WI38 (cell line): ENCODE results near the gene ZMAT2.
"Not testable (repeated sequence)": the region's sequence is repeated elsewhere in the genome, so short reads cannot be mapped to it uniquely, and the experiment has no call there.

ENCODE experiments used
- H3K4me3 ChIP-seq: 2 replicates; pipeline ENCODE4 v1.5.1; 2011; ENCODE audit warnings: low read depth, mild to moderate bottlenecking, control low read depth, low read length
- TF ChIP-seq, protein P1 (sequence below): IDR thresholded peaks from 2 replicates; pipeline ENCODE4 v1.5.1; 2012; ENCODE audit warnings: low read depth, mild to moderate bottlenecking, control low read depth, low read length

ZMAT2 gene

DNA sequence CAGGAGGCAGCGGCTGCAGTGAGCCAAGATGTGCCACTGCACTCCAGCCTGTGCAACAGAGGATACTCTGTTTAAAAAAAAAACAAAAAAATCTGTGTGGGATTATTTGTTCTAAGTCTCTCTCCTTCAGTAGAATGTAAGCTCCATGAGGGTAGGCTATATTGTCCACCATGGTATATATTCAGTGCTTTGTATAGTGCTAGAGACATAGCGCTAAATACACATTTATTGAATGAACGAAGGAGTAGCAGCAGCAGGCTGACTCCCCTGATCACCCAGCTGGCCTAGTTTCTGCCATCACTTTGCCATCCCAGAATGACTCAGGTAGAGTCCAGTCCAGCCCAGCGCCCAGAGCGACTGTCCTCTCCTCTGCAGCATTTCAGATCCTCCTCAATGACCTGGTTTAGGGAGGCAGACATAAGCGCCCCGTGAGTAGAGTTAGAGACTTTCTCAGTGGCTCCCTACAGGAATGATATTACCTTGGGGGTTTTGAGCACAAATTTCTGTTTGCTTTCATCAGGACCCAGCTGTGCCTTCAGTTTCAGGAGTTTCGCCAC is 9.8 kb upstream of the ZMAT2 start:
- TF ChIP-seq, protein P1, sequence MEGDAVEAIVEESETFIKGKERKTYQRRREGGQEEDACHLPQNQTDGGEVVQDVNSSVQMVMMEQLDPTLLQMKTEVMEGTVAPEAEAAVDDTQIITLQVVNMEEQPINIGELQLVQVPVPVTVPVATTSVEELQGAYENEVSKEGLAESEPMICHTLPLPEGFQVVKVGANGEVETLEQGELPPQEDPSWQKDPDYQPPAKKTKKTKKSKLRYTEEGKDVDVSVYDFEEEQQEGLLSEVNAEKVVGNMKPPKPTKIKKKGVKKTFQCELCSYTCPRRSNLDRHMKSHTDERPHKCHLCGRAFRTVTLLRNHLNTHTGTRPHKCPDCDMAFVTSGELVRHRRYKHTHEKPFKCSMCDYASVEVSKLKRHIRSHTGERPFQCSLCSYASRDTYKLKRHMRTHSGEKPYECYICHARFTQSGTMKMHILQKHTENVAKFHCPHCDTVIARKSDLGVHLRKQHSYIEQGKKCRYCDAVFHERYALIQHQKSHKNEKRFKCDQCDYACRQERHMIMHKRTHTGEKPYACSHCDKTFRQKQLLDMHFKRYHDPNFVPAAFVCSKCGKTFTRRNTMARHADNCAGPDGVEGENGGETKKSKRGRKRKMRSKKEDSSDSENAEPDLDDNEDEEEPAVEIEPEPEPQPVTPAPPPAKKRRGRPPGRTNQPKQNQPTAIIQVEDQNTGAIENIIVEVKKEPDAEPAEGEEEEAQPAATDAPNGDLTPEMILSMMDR: no peak
- peak overlapping the region; percentile 95 for H3K4me3 ChIP-seq

DNA sequence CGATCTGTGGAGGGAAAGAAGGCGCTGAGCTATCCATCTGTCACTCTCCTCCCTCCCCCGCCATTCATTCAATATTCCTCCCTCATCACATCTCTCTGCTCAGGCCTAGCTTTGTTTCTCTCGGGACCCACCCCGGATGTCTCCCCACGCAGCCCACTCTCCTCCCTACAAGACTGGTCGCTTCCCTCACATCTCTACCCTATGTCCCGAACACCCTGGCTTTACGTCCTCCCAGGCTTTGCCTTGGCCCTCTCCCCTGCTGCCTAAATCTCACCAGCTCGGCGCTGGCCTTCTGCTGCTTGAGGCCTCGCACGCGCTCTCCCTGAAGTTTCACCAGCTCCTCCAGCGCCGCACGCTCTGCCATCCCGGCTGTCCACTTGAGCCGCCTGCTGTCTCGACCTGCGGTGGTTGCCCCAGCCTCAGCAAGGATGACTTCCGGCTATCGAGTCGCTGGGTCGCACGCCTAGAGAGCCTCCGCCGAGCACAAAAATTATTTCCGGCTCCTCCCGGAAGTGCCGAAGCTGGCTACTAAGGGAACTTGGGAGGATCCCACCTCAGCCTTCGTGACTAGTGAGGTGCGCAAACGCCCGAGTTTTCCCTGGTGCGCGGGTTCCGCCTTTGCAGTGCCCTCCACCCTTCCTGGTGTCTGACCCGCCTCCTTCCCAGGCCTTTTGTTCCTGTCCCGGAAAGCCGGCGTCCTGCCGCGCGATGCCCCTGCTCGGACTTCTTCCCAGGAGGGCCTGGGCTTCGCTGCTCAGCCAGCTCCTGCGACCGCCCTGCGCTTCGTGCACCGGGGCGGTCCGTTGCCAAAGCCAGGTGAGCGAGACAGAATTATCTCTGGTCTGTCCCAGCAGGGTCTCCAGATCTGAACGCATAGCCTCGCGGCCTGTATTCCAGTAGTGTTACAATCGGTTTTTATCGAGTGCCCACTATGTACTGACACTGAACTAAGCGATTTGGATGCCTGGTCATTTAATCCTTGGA is 9.0 kb upstream of the ZMAT2 start, which contains the start of the genes HARS1 and HARS2:
Gene HARS1, minus strand, starts transcription at position 430 of the 984 bp plus-strand sequence. Its CDS starts 66 bp downstream, at position 364.
Gene HARS2, plus strand, starts transcription at position 515 of the 984 bp plus-strand sequence. Its CDS starts 194 bp downstream, at position 709.
- peak within 1 kb of the TSS; percentile 95 for H3K4me3 ChIP-seq
- TF ChIP-seq, protein P1: no peak

DNA sequence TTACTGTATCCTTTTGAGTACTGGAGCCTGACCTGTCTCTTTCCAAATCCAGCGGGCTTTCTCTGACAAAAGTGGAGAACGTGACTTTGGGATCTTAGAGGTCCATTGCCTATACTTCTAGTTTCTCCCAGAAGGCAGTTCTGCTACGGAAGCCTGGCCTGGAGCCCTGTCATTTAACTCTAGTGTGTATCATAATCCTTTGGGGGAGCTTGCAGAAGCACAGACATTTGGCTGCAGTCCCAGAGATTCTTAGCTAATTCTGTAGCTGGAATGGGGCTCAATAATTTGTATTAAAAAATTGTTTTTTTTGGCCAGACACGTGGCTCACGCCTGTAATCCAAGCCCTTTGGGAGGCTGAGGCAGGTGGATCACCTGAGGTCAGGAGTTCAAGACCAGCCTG is 6.0 kb upstream of the ZMAT2 start:
- TF ChIP-seq, protein P1: no peak
- H3K4me3 ChIP-seq: no peak overlapping the region

DNA sequence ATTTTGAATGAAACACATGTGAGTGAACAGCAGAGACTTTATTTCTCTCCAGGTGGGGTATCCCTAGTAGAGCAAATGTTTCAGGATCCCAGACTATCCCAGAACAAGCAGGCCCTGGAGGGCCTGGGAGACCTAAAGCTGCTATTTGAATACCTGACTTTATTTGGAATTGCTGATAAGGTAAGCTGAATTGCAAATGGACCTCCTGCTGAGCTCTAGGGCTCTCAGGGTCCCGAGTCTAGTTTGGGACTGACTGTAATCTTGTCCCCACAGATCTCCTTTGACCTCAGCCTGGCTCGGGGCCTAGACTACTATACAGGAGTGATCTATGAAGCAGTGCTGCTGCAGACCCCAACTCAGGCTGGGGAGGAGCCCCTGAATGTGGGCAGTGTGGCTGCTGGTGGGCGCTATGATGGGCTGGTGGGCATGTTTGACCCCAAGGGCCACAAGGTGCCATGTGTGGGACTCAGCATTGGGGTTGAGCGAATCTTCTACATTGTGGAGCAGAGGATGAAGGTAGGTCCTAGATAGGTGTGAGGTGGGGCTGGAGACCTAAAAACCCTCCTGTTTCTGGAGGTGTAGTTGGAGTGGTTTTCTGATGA is 3.3 kb upstream of the ZMAT2 start:
- H3K4me3 ChIP-seq: no peak overlapping the region
- TF ChIP-seq, protein P1: no peak

DNA sequence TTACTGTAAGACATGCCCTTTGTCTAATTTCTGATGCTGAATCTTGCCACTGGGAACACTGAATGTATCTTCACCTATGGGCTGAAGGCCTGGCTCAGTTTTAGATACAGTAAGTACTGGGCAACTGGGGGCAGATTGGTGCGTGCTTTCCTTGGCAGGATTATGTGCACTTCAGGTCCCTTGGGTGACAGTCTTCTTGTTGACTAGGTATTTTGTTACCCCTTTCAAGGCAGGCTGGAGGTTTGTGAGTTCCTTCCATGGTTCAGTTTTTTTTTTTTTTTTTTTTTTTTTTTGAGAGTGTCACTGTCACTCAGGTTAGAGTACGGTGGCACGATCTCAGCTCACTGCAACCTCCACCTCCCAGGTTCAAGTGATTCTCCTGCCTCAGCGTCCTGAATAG is 7.6 kb downstream of the ZMAT2 start:
- TF ChIP-seq, protein P1: no peak
- no peak overlapping the region for H3K4me3 ChIP-seq

DNA sequence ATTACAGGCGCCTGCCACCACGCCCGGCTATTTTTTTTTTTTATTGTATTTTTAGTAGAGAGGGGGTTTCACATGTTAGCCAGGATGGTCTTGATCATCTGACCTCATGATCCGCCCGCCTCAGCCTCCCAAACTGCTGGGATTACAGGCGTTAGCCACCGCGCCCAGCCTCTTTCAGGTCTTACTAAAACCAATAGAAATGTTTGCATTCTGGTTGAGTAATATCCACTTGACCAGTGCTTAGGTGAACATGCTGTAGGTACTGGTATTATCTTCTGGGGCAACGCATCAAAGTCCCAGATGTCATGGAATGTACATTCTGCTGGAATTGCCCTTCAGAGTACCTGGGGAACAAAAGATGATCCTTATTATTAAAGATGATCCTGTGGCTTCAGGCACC is 8.5 kb downstream of the ZMAT2 start:
- H3K4me3 ChIP-seq: not testable (repeated sequence)

DNA sequence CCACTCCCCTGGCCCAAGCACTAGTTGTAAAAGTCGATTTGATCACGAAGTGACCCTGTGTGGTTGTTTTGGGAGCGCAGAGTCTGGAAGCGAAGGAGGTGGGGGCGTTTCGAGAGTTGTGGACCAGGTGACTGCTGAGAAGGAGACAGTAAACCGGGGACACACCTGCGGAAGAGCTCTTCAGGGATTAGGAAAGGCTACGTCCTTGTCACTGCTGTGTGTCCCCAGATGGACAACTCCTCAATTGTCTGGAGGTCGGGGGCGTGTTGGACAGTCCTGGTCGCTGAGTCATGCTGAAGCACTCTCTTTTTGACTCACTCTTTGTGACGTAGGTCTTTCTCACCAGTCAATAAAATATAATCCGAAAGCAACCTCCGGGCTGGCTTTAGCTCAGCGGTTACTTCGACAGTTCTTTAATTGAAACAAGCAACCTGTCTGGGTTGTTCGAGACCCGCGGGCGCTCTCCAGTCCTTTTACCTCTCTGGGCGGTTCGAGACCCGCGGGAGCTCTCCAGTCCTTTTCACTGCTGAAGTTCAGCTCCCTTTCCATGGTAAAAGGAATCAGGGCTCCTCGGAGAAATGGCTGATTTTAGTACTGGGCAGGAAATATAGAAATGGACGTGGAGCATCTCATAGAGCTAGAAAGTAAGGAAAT is 10.8 kb downstream of the ZMAT2 start:
- TF ChIP-seq, protein P1: no peak
- peak overlapping the region; percentile 59 for H3K4me3 ChIP-seq
